NB4 (cell line): ENCODE results near the gene ZNF202.

Source experiments
- DNase-seq: peaks from one replicate; pipeline ENCODE4 v3.0.0; 2010; ENCODE audit warnings: low read depth
- H3K4me3 ChIP-seq: one replicate; pipeline ENCODE4 v1.5.1; 2011; ENCODE audit warnings: mild to moderate bottlenecking, low read depth, low read length, moderate library complexity
- CTCF ChIP-seq: IDR thresholded peaks from one replicate; pipeline ENCODE4 v1.5.1; 2012; ENCODE audit warnings: low read depth, low read length
- MYC ChIP-seq: IDR thresholded peaks from 2 replicates; pipeline ENCODE4 v1.6.1; 2011; ENCODE audit warnings: low read depth, low read length
- POLR2A ChIP-seq: IDR thresholded peaks from 2 replicates; pipeline ENCODE4 v1.6.1; 2011; ENCODE audit warnings: mild to moderate bottlenecking; ENCODE audit not compliant: insufficient read length; ENCODE audit errors: extremely low read depth
- TF ChIP-seq, protein P1 (sequence below): IDR thresholded peaks from 2 replicates; pipeline ENCODE4 v1.6.1; 2011; ENCODE audit warnings: low read depth, low read length

Gene ZNF202

GRCh38 chr11:123690485-123690884 is 51.0 kb downstream of the ZNF202 start:
- DNase-seq, result no peak
- no peak for TF ChIP-seq MYC
- TF ChIP-seq, protein P1, sequence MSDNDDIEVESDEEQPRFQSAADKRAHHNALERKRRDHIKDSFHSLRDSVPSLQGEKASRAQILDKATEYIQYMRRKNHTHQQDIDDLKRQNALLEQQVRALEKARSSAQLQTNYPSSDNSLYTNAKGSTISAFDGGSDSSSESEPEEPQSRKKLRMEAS, result no peak
- no peak overlapping the region for H3K4me3 ChIP-seq

GRCh38 chr11:123684601-123685000 is 56.9 kb downstream of the ZNF202 start:
- H3K4me3 ChIP-seq, result no peak overlapping the region
- no peak for TF ChIP-seq POLR2A
- no peak for DNase-seq

GRCh38 chr11:123683428-123684170 is 57.9 kb downstream of the ZNF202 start:
- no peak overlapping the region for H3K4me3 ChIP-seq
- no peak for TF ChIP-seq MYC
- TF ChIP-seq POLR2A, result no peak
- TF ChIP-seq, protein P1, result no peak
- no peak for TF ChIP-seq CTCF
- DNase-seq, result no peak

GRCh38 chr11:123682696-123683410 is 58.6 kb downstream of the ZNF202 start:
- TF ChIP-seq, protein P1, result no peak
- TF ChIP-seq POLR2A (no peak), MYC (no peak), CTCF (no peak)
- H3K4me3 ChIP-seq, result no peak overlapping the region
- no peak for DNase-seq

DNA sequence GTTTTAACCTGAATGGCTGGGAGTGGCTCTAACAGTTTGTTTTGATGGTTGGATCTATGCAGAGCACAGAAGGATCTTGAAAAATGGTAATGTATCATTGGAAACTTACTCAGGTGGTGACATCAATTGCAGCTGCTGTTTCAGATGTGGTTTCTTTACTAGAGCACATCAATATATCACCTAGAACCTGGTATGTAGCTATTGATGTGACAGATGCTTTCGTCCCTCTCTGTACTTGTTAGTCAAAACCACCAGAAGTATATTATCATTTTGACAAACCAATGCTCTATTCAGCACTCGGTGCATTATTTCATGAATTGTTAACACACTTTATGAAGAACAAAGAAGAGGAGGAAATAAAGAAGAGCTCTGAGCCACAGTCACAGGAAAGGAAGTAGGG is 60.4 kb downstream of the ZNF202 start:
- no peak overlapping the region for H3K4me3 ChIP-seq
- TF ChIP-seq MYC (no peak), CTCF (no peak), POLR2A (no peak)
- TF ChIP-seq, protein P1, result no peak
- DNase-seq, result no peak

DNA sequence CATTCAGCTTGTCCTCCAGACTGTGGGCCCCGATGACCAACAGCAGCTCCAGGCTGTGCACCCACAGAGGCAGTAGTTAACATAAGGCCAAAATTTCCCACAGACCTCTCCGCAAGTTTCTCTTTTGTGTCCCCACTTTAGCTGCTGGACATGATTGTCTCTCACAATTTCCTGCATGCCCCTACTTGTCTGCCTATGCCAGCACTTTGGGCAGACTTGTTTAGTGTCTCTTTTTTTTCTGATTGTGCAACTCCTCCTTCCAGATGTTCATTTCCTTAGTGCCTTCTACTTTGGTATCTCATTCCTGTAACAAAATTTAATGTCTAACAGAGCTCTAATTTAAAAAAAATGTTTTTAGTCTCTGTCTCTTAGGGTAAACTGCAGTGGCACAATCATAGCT is 63.2 kb downstream of the ZNF202 start:
- no peak for DNase-seq
- TF ChIP-seq CTCF, result no peak
- TF ChIP-seq MYC, result no peak
- TF ChIP-seq, protein P1, result no peak
- no peak for TF ChIP-seq POLR2A
- no peak overlapping the region for H3K4me3 ChIP-seq
